ENCODE measurements around the gene PDLIM7.
A peak's percentile ranks its signal among the peaks of the same experiment; 100 is the strongest.

The PDLIM7 gene

DNA sequence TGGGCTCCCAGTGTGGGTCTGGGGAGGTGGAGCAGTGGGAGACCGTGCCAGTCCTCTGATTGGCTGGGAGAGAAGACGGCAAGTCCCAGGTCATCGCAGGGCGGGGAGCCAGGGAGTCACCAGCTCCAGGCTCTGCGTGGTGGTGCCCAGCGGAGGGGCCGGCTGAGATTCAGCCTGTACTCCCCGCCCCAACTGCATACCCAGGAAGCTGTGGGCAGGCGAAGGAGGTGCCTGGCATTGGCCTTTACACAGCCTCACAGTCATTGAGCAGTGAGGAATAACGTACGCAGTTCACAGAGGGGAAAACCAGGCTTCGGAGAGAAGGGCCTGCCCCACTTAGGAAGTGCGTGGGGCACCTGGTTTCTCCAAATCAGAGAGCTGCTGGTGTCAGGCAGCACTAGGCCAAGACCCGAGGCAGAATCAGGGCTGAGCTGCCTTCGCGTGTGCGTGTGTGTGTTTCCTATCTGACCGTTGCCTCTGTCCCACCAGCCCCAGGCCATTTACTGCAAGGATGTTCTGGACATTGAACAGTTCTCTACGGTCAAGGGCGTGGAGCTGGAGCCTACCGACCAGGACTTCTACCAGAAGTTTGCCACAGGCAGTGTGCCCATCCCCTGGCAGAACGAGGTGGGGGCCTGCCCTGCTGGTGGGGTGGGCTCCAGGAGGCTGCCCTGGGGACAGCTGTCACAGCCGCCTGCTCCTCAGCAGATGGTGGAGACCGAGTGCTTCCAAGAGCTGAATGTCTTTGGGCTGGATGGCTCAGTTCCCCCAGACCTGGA, 57.0 kb downstream of the PDLIM7 start:
- no peak for DNase-seq

- DNase-seq = no peak
These were observed 57.8 kb downstream of the PDLIM7 start for GRCh38 chr5:177439518-177440053.

DNA sequence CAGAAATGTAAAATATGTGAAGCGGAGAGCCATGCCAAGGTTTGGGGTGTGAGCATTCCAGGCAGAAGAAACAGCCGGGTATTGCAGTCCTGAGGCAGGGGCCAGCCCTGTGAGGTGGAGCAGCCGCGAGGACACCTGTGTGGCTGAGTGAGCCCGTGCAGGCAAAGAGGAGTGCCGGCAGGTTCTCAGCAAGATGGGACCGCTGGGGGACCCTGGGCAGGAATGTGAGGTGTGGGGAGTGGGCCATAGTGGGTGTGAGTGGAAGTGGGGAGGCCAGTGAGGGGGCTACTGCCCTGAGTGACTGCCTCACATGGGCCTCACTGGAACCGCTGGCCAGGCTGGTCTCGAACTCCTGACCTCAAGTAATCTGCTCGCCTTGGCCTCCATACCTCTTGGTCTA, 58.9 kb downstream of the PDLIM7 start:
- no peak for DNase-seq

DNA sequence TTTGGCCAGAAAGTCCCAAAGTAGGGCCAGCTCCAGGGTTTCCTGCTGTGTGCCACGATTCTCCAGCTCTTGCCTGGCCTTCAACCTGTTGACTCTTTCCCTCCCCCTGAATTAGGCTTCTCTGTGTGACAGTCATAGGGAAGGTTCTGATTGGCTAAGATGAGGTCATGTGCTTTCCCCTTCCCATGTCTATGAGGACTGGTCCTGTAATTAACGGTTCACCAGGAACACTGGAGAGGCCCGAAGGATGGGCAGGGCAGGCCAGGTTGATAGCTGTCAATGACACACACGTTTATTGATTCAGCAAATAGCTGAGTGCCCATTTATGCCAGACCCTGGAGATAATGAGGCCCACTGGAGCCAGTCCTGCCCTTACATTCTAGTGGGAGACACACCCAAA, 59.8 kb downstream of the PDLIM7 start:
- peak; percentile 28 for DNase-seq

GRCh38 chr5:177435847-177436536, 61.4 kb downstream of the PDLIM7 start:
- no peak for DNase-seq

GRCh38 chr5:177434942-177435738, 62.3 kb downstream of the PDLIM7 start:
- DNase-seq = no peak

DNA sequence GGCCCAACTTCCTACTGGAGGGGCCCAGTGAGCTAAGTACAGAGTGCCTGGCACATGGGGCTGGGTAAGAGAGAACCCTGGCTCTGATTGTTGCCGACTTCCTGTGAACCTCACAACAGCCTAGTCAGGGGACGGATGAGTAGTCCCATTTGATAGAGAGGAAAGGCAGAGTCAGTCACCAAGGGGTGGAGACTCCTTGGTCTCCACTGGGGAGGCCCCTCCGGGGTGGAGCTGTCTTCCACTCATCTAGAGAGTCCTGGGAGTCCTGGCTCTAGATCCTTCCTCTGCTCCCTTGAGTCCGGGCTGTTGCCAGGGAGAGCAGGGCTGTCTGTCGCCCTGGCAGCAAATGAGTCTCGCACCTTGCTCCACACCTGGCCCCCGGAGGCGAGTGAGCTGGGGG, 63.0 kb downstream of the PDLIM7 start:
- no peak for DNase-seq

GRCh38 chr5:177433658-177434217, 63.7 kb downstream of the PDLIM7 start:
- no peak for DNase-seq
